Measurements from ENCODE around the gene NPIPA7.
"Not testable (repeated sequence)": the region's sequence is repeated elsewhere in the genome, so short reads cannot be mapped to it uniquely, and the experiment has no call there.

NPIPA7 gene

DNA sequence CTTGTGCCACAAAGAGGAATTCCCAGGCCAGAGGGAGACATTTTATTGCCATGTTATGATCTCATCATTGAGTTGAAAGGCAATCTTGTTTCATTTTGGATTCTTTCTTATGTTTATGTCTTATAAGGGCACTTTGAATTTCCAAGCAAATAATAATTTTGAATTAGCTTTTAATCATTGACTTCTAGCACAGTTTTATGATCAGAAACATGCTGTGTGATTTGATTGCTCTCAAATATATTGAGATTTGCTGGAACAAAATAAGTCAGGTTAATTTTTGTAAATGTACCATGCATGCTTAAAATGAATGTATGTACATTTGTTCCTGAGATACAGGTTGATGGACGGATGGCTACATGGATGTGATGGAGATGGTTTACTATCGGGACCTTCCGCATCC, at the start of gene NPIPA7:
TSS of gene NPIPA7 (plus strand) at position 301 of the 400 bp plus-strand sequence. CDS start 105 bp downstream, outside the sequence.
- not testable (repeated sequence) for DNase-seq

DNA sequence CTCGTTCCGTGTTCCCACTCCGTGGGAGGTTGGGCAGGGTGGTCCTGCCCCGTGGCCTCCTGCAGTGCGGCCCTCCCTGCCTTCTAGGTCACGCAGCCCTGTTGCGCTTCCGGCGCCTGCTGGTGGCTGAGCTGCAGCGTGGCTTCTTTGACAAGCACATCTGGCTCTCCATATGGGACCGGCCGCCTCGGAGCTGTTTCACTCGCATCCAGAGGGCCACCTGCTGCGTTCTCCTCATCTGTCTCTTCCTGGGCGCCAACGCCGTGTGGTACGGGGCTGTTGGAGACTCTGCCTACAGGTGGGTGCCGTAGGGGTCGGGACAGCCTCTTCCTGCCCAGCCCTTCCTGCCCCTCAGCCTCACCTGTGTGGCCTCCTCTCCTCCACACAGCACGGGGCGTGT, 47.5 kb upstream of the NPIPA7 start:
- DNase-seq = not testable (repeated sequence)

DNA sequence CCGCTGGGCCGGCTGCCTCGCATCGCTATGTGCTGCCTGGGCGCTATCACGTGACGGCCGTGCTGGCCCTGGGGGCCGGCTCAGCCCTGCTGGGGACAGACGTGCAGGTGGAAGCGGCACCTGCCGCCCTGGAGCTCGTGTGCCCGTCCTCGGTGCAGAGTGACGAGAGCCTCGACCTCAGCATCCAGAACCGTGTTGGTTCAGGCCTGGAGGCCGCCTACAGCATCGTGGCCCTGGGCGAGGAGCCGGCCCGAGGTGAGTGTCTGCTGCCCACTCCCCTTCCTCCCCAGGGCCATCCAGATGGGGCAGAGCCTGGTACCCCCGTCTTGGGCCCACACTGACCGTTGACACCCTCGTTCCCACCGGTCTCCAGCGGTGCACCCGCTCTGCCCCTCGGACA, 21.4 kb upstream of the NPIPA7 start:
- not testable (repeated sequence) for DNase-seq

DNA sequence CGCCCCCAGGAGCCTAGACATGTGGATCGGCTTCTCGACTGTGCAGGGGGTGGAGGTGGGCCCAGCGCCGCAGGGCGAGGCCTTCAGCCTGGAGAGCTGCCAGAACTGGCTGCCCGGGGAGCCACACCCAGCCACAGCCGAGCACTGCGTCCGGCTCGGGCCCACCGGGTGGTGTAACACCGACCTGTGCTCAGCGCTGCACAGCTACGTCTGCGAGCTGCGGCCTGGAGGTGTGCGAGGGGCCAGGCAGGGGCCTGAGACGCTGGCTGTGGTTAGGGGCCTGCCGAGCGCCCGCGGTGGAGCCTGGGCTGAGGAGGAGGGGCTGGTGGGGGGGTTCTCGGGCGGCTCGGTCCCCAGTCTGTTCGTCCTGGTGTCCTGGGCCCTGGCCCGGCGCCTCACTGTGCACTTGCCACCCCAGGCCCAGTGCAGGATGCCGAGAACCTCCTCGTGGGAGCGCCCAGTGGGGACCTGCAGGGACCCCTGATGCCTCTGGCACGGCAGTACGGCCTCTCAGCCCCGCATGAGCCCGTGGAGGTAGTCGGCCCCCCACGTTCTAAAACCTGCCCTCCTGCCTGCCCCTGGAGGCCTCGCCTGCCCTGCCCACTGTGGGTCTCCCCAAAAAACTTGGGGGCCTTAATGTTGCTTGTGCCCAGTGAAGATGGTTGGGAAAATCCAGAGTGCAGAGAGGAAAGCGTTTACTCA, 20.2 kb upstream of the NPIPA7 start:
- not testable (repeated sequence) for DNase-seq

DNA sequence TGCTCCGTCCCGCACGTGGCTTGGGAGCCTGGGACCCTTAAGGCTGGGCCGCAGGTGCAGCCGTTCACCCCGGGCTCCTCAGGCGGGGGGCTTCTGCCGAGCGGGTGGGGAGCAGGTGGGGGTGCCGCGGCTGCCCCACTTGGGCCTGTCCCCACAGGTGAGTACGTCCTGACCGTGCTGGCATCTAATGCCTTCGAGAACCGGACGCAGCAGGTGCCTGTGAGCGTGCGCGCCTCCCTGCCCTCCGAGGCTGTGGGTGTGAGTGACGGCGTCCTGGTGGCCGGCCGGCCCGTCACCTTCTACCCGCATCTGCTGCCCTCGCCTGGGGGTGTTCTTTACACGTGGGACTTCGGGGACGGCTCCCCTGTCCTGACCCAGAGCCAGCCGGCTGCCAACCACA, 15.3 kb upstream of the NPIPA7 start:
- DNase-seq = not testable (repeated sequence)

DNA sequence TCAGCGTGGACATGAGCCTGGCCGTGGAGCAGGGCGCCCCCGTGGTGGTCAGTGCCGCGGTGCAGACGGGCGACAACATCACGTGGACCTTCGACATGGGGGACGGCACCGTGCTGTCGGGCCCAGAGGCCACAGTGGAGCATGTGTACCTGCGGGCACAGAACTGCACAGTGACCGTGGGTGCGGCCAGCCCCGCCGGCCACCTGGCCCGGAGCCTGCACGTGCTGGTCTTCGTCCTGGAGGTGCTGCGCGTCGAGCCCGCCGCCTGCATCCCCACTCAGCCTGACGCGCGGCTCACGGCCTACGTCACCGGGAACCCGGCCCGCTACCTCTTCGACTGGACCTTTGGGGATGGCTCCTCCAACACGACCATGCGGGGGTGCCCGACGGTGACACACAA, 14.8 kb upstream of the NPIPA7 start:
- DNase-seq = not testable (repeated sequence)

DNA sequence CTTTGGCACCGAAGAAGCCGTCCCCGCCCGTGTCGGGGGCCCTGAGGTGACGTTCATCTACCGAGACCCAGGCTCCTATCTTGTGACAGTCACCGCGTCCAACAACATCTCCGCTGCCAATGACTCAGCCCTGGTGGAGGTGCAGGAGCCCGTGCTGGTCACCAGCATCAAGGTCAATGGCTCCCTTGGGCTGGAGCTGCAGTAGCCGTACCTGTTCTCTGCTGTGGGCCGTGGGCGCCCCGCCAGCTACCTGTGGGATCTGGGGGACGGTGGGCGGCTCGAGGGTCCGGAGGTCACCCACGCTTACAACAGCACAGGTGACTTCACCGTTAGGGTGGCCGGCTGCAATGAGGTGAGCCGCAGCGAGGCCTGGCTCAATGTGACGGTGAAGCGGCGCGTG, 14.2 kb upstream of the NPIPA7 start:
- not testable (repeated sequence) for DNase-seq

DNA sequence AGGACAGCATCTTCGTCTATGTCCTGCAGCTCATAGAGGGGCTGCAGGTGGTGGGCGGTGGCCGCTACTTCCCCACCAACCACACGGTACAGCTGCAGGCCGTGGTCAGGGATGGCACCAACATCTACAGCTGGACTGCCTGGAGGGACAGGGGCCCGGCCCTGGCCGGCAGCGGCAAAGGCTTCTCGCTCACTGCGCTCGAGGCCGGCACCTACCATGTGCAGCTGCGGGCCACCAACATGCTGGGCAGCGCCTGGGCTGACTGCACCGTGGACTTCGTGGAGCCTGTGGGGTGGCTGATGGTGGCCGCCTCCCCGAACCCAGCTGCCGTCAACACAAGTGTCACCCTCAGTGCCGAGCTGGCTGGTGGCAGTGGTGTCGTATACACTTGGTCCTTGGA, 13.6 kb upstream of the NPIPA7 start:
- DNase-seq = peak in 1 of 2 donors; percentile 0

DNA sequence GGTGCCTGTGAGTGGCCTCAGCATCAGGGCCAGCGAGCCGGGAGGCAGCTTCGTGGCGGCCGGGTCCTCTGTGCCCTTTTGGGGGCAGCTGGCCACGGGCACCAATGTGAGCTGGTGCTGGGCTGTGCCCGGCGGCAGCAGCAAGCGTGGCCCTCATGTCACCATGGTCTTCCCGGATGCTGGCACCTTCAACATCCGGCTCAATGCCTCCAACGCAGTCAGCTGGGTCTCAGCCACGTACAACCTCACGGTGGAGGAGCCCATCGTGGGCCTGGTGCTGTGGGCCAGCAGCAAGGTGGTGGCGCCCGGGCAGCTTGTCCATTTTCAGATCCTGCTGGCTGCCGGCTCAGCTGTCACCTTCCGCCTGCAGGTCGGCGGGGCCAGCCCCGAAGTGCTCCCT, 13.1 kb upstream of the NPIPA7 start:
- not testable (repeated sequence) for DNase-seq

DNA sequence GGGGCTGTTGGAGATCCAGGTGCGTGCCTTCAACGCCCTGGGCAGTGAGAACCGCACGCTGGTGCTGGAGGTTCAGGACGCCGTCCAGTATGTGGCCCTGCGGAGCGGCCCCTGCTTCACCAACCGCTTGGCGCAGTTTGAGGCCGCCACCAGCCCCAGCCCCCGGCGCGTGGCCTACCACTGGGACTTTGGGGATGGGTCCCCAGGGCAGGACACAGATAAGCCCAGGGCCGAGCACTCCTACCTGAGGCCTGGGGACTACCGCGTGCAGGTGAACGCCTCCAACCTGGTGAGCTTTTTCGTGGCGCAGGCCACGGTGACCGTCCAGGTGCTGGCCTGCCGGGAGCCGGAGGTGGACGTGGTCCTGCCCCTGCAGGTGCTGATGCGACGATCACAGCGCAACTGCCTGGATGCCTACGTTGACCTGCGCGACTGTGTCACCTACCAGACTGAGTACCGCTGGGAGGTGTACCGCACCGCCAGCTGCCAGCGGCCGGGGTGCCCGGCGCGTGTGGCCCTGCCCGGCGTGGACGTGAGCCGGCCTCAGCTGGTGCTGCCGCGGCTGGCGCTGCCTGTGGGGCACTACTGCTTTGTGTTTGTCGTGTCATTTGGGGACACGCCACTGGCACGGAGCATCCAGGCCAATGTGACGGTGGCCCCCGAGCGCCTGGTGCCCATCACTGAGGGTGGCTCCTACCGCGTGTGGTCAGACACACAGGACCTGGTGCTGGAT, 12.2 kb upstream of the NPIPA7 start:
- DNase-seq = peak in 1 of 2 donors; percentile 0

DNA sequence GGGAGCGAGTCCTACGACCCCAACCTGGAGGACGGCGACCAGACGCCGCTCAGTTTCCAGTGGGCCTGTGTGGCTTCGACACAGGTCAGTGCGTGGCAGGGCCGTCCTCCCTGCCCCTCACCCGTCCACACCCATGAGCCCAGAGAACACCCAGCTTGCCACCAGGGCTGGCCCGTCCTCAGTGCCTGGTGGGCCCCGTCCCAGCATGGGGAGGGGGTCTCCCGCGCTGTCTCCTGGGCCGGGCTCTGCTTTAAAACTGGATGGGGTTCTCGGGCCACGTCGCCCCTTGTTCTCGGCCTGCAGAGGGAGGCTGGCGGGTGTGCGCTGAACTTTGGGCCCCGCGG, 11.7 kb upstream of the NPIPA7 start:
- not testable (repeated sequence) for DNase-seq

DNA sequence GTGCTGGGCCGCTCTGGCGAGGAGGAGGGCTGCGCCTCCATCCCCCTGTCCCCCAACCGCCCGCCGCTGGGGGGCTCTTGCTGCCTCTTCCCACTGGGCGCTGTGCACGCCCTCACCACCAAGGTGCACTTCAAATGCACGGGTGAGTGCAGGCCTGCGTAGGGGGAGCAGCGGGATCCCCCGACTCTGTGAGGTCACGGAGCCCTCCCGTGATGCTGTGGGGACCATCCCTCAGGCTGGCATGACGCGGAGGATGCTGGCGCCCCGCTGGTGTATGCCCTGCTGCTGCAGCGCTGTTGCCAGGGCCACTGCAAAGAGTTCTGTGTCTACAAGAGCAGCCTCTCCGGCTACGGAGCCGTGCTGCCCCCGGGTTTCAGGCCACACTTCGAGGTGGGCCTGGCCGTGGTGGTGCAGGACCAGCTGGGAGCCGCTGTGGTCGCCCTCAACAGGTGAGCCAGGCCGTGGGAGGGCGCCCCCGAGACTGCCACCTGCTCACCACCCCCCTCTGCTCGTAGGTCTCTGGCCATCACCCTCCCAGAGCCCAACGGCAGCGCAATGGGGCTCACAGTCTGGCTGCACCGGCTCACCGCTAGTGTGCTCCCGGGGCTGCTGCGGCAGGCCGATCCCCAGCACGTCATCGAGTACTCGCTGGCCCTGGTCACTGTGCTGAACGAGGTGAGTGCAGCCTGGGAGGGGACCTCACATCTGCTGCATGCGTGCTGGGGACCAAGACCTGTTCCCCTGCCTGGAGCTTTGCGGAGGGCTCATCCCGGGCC, 9.7 kb upstream of the NPIPA7 start:
- peak in 1 of 2 donors; percentile 0 for DNase-seq

DNA sequence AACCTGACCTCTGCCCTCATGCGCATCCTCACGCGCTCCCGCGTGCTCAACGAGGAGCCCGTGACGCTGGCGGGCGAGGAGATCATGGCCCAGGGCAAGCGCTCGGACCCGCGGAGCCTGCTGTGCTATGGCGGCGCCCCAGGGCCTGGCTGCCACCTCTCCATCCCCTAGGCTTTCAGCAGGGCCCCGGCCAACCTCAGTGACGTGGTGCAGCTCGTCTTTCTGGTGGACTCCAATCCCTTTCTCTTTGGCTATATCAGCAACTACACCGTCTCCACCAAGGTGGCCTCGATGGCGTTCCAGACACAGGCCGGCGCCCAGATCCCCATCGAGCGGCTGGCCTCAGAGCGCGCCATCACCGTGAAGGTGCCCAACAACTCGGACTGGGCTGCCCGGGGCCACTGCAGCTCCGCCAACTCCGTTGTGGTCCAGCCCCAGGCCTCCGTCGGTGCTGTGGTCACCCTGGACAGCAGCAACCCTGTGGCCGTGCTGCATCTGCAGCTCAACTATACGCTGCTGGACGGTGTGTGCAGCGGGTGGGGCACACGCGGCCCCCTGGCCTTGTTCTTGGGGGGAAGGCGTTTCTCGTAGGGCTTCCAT, 7.7 kb upstream of the NPIPA7 start:
- peak in 1 of 2 donors; percentile 0 for DNase-seq

DNA sequence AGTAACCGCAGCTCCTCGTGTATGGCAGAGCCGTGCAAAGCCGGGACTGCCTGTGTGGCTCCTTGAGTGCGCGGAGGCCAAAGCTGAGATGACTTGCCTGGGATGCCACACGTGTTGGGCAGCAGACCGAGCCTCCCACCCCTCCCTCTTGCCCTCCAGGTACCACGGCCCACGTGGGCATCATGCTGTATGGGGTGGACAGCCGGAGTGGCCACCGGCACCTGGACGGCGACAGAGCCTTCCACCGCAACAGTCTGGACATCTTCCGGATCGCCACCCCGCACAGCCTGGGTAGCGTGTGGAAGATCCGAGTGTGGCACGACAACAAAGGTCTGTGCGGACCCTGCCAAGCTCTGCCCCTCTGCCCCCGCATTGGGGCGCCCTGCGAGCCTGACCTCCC, 4.7 kb upstream of the NPIPA7 start:
- not testable (repeated sequence) for DNase-seq

DNA sequence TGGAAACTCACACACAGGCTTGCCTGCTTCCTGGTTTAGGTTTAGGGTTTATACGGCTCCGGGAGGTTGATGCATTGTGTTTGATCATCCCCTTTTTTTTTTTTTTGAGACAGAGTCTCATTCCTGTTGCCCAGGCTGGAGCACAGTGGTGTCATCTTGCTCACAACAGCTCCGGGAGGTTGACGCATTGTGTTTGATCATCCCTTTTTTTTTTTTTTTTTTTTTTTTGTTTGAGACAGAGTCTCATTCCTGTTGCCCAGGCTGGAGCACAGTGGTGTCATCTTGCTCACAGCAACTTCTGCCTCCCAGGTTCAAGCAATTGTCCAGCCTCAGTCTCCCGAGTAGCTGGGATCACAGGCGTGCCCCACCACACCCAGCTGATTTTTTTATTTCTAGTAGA, 20.7 kb downstream of the NPIPA7 start:
- DNase-seq = not testable (repeated sequence)

DNA sequence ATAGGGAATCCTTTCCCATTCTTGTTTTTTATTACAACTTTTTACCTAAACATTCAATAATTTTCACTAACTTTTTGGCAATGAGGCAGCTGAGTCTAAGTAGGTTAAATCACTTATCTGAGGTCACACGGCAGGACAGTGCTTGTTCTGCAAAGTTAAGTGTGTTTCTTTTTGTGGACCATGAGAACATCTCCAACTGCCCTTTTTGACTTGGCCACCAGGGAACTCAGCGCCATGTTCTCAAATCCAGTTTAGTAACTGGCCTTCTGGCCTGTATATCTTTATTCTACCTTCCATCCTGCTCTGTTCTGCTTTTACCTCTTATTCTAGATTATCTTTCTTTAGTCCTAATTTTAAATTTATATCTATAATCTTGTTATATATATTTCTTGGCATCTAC, 23.4 kb downstream of the NPIPA7 start:
- DNase-seq = not testable (repeated sequence)

DNA sequence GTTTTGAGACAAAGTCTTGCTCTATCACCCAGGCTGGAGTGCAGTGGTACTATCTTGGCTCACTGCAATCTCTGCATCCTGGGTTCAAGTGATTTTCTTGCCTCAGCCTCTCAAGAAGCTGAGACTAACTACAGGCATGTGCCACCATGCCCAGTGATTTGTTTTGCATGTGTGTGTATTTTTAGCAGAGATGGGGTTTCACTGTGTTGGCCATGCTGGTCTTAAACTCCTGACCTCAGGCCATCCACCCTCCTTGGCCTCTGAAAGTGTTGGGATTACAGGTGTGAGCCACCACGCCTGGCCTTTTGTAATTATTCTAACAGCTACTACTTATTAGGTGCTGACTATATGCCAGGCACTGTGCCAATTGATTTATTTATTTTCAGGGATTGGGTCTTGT, 25.3 kb downstream of the NPIPA7 start:
- DNase-seq = not testable (repeated sequence)

DNA sequence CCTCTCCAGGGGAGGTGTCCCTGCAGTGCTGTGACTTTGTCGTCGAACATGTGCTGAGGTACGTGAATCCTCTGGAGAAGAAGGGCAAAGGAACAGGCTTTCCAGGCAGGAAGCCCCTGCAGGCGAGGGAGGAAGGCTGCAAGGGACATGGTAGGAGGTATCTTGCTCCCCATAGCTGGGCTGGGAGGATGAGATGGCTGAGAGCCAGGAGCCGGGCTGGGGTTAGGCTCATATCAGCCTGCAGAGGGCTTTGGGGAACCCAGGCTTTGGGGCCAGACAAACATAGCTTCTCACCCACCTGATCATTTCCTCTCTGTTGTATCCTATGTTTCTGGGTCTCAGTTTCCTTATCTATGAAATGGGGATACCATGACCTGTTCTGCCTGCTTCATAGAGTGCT, 26.5 kb downstream of the NPIPA7 start:
- DNase-seq = not testable (repeated sequence)

DNA sequence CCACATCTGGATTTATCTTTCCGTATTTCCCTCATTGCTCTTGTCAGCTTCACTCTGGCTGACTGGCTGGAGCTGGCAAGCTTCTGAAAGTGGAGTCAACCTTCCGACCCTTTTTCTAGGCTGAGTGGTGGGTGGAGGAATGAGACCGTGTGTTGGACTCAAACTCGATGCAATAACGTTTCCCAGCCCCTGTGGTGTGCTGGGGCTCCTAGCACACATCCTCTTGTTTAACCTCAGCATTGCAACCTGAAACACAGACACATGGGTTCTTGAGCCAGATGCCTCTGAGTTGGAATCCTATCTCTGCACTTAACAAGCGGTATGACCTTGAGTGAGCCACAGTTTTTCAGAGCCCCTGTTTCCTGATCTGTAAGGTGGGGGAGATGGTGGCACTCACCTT, 29.5 kb downstream of the NPIPA7 start:
- DNase-seq = not testable (repeated sequence)

DNA sequence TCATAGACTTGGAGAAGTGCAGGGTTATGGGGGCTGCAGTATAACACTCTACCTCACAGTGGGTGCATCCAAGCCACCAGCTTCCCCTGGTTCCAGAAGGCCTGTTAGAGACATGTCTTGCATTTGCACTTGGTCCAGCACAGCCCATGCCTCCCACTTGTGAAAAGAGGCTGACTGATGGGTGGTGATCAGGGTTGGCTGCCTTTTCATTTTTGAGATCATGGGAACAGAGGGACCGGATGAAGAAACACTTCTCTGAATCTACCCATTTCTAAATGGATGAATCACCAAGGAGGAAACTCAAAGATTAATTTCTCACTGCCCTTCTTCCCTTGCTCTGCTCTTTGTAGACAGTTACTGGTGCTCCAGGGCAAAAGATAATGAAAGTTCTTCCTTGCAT, 34.8 kb downstream of the NPIPA7 start:
- not testable (repeated sequence) for DNase-seq

DNA sequence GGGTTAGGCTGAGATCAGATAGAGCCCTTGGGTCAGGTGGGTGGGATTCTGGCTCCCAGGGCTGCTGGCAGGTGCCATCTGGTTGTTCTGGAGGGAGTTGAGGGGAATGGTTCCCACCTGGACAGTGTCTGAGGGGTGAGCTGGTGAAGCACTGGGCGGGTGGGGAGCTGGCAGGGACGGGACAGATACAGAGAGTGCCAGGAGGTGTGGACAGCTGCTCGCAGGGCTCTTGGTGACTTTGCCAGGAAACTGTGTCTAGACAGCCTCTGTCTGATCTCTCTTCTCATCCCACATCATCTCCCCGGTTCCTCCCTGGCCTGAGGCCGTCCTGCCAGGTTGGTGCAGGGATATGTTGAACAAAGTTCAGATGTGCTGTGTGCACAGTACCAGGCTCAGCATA, 38.1 kb downstream of the NPIPA7 start:
- not testable (repeated sequence) for DNase-seq

DNA sequence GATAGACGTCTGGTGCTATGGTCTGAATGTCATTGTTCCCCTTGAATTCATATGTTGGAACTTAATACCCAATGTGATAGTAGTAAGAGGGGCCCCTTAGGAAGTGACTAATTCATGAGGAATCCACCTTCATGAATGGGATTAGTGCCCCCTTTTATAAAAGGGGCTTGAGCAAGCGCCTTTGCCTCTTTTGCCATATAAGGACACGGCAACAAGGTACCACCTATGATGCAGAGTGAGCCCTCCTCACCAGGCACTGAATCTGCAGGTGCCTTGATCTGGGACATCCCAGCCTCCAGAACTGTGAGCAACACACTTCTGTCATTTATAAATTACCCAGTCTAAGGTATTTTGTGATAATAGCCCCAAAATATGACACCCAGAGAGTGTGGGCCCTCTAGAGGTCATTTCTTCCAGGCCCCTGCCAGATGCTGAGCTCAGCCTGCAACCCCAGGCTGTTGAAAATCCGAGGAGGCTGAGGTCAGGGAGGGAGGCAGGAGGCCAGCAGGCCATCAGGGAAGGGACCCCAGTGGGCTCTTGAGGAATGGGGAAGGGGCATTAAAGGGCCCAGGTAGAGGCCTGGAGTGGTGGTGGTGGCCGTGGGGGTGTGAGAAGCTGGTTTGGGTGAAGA, 39.1 kb downstream of the NPIPA7 start:
- DNase-seq = not testable (repeated sequence)

DNA sequence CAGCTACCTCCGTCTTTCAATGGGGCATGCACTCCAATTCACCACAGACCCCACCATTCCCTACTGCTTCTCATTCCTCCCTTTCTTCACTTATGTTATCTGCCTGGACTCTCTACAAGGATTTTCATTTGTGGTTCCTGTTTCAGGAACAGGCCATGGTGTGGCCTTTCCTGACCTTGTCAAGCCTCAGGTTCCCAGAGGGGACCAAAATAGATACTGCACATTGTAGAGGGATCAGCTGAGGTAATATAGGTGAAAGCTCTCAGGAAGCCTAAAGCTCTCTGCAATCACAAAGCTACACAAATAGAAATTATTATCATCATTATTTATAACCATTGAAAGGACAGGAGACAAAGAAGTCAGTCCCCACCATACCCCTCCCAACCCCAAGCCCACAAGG, 41.6 kb downstream of the NPIPA7 start:
- DNase-seq = not testable (repeated sequence)
